IPS-11a (cell line): ENCODE data around the gene MYADM.

Experiments used
- H3K4me3 ChIP-seq: one replicate; pipeline ENCODE4 v1.5.1; 2013; ENCODE audit warnings: low read depth, low read length, control low read depth

MYADM gene

GRCh38 chr19:53868091-53868891, 608 bp downstream of the MYADM start:
- H3K4me3 ChIP-seq, result peak overlapping the region; percentile 94

GRCh38 chr19:53868892-53869804, 1.5 kb downstream of the MYADM start:
- H3K4me3 ChIP-seq, result peak overlapping the region; percentile 69

- H3K4me3 ChIP-seq, result peak overlapping the region; percentile 69
These were observed 2.3 kb downstream of the MYADM start for GRCh38 chr19:53869805-53870484.

GRCh38 chr19:53870485-53870844, 2.8 kb downstream of the MYADM start:
- H3K4me3 ChIP-seq, result no peak overlapping the region

- no peak overlapping the region for H3K4me3 ChIP-seq
These were observed 3.8 kb downstream of the MYADM start for GRCh38 chr19:53871454-53871853.

GRCh38 chr19:53872762-53873161, 5.1 kb downstream of the MYADM start:
- H3K4me3 ChIP-seq, result no peak overlapping the region

GRCh38 chr19:53873773-53874605, 6.3 kb downstream of the MYADM start:
- no peak overlapping the region for H3K4me3 ChIP-seq

GRCh38 chr19:53874606-53874990, 6.9 kb downstream of the MYADM start:
- no peak overlapping the region for H3K4me3 ChIP-seq

GRCh38 chr19:53875602-53876325, 8.1 kb downstream of the MYADM start:
- no peak overlapping the region for H3K4me3 ChIP-seq

GRCh38 chr19:53876651-53877224, 9.1 kb downstream of the MYADM start:
- no peak overlapping the region for H3K4me3 ChIP-seq

- no peak overlapping the region for H3K4me3 ChIP-seq
These were observed 9.7 kb downstream of the MYADM start for GRCh38 chr19:53877361-53877766.

- H3K4me3 ChIP-seq, result peak overlapping the region; percentile 44
These were observed 11.1 kb downstream of the MYADM start for GRCh38 chr19:53878776-53879139.

GRCh38 chr19:53879140-53880081, 11.7 kb downstream of the MYADM start:
- peak overlapping the region; percentile 44 for H3K4me3 ChIP-seq

- H3K4me3 ChIP-seq, result no peak overlapping the region
These were observed 13.2 kb downstream of the MYADM start for GRCh38 chr19:53880711-53881481.

GRCh38 chr19:53881482-53882390, 14.1 kb downstream of the MYADM start, which contains the start of gene PRKCG:
Gene PRKCG (plus strand): TSS chr19:53882197. CDS start chr19:53882495, 298 bp downstream.
- peak within 1 kb of the TSS; percentile 34 for H3K4me3 ChIP-seq

- peak overlapping the region; percentile 34 for H3K4me3 ChIP-seq
These were observed 14.8 kb downstream of the MYADM start for GRCh38 chr19:53882391-53883050.
